Measurements from ENCODE around the gene TKTL1. TPM values are rescaled to one million over a fixed set of nuclear protein-coding genes. Genes with fewer than 3 reads are reported as not detected.
A peak's percentile ranks its signal among the peaks of the same experiment; 100 is the strongest.

The TKTL1 gene
- total RNA-seq, 1 donor from 2014 or later = not detected

- no peaks in the 10 kb centered on the region for H3K9me3 ChIP-seq (ENCODE audit: low read depth)
- peaks cover 10% of the 10 kb centered on the region for H3K9me3 Mint-ChIP-seq
- no peaks in the 10 kb centered on the region for H3K36me3 Mint-ChIP-seq
- H3K4me3 Mint-ChIP-seq = no peak overlapping the region
- no peak for TF ChIP-seq EZH2 (IDR thresholded peaks at IDR 0.05)
- no peak for TF ChIP-seq EZH2phosphoT487 (IDR thresholded peaks at IDR 0.05)
- TF ChIP-seq CTCF (IDR thresholded peaks at IDR 0.05) = no peak
- peaks cover 8% of the 10 kb centered on the region for H3K4me1 ChIP-seq
- no peaks in the 10 kb centered on the region for H4K20me1 ChIP-seq (ENCODE audit: low read depth)
- no peak overlapping the region for H3K4me3 ChIP-seq
- H3F3A ChIP-seq (ENCODE audit: low read depth) = peaks cover 3% of the 10 kb centered on the region
- no peak overlapping the region for H3K9ac ChIP-seq
- H3K27me3 ChIP-seq = no peaks in the 10 kb centered on the region
- no peak for DNase-seq (ENCODE audit: low spot score)
- peaks cover 4% of the 10 kb centered on the region for H3K27me3 Mint-ChIP-seq (ENCODE audit: insufficient read depth, low read depth)
- no peaks in the 10 kb centered on the region for H3K36me3 ChIP-seq
- H3K27ac ChIP-seq = no peak overlapping the region
- H3K4me2 ChIP-seq = no peak overlapping the region
- H3K79me2 ChIP-seq (ENCODE audit: low read depth) = no peaks in the 10 kb centered on the region
- H3K27ac Mint-ChIP-seq = no peak overlapping the region
- H3K4me1 Mint-ChIP-seq = peaks cover 34% of the 10 kb centered on the region
- no peak overlapping the region for H2AFZ ChIP-seq (replicated peaks)
Observed at GRCh38 chrX:154327038-154327820, 31.6 kb downstream of the TKTL1 start.

- H3K4me2 ChIP-seq = no peak overlapping the region
- H2AFZ ChIP-seq (replicated peaks) = no peak overlapping the region
- no peaks in the 10 kb centered on the region for H3K36me3 ChIP-seq
- DNase-seq (ENCODE audit: low spot score) = no peak
- no peaks in the 10 kb centered on the region for H3K27me3 ChIP-seq
- H3K4me1 ChIP-seq = peaks cover 8% of the 10 kb centered on the region
- no peak overlapping the region for H3K9ac ChIP-seq
- peaks cover 3% of the 10 kb centered on the region for H3F3A ChIP-seq (ENCODE audit: low read depth)
- Mint-ChIP-seq H3K27me3 (ENCODE audit: insufficient read depth, low read depth) (peaks cover 8% of the 10 kb centered on the region), H3K4me3 (no peak overlapping the region), H3K36me3 (no peaks in the 10 kb centered on the region), H3K27ac (peak overlapping the region; percentile 57), H3K4me1 (peaks cover 34% of the 10 kb centered on the region), H3K9me3 (peaks cover 10% of the 10 kb centered on the region)
- TF ChIP-seq EZH2 (IDR thresholded peaks at IDR 0.05) (no peak), CTCF (IDR thresholded peaks at IDR 0.05) (no peak), EZH2phosphoT487 (IDR thresholded peaks at IDR 0.05) (no peak)
- H3K9me3 ChIP-seq (ENCODE audit: low read depth) = no peaks in the 10 kb centered on the region
- no peaks in the 10 kb centered on the region for H4K20me1 ChIP-seq (ENCODE audit: low read depth)
- H3K4me3 ChIP-seq = no peak overlapping the region
- no peaks in the 10 kb centered on the region for H3K79me2 ChIP-seq (ENCODE audit: low read depth)
- no peak overlapping the region for H3K27ac ChIP-seq
Observed at GRCh38 chrX:154328646-154329045, 33.1 kb downstream of the TKTL1 start.

GRCh38 chrX:154329294-154329693 lies 33.7 kb downstream of the TKTL1 start:
- Histone ChIP-seq H3K4me2 (no peak overlapping the region), H2AFZ (replicated peaks) (no peak overlapping the region), H3K27ac (no peak overlapping the region), H3K36me3 (no peaks in the 10 kb centered on the region), H3K27me3 (no peaks in the 10 kb centered on the region), H3K79me2 (ENCODE audit: low read depth) (no peaks in the 10 kb centered on the region), H3K4me1 (peaks cover 8% of the 10 kb centered on the region), H4K20me1 (ENCODE audit: low read depth) (no peaks in the 10 kb centered on the region), H3K9ac (no peak overlapping the region), H3K4me3 (no peak overlapping the region), H3F3A (ENCODE audit: low read depth) (peaks cover 3% of the 10 kb centered on the region), H3K9me3 (ENCODE audit: low read depth) (no peaks in the 10 kb centered on the region)
- DNase-seq (ENCODE audit: low spot score) = peak; percentile 42
- Mint-ChIP-seq H3K27ac (no peak overlapping the region), H3K4me3 (no peak overlapping the region), H3K36me3 (no peaks in the 10 kb centered on the region), H3K27me3 (ENCODE audit: insufficient read depth, low read depth) (peaks cover 9% of the 10 kb centered on the region), H3K9me3 (peaks cover 11% of the 10 kb centered on the region), H3K4me1 (peaks cover 34% of the 10 kb centered on the region)
- TF ChIP-seq CTCF (IDR thresholded peaks at IDR 0.05) = no peak
- no peak for TF ChIP-seq EZH2phosphoT487 (IDR thresholded peaks at IDR 0.05)
- TF ChIP-seq EZH2 (IDR thresholded peaks at IDR 0.05) = no peak

All from neural progenitor cell (in vitro differentiated cells).